Right lobe of liver (tissue), 6 donors: ENCODE results near the gene WBP1L. TPM values are rescaled to one million over a fixed set of nuclear protein-coding genes. Genes with fewer than 3 reads are reported as not detected.

ENCODE experiments used
- ATAC-seq, 4 donors: fragments of 200-7000 bp; cut with Tn5 transposase; one replicate each; pipeline ENCODE4 v1.9.1; 2020; ENCODE audit warnings: mild to moderate bottlenecking in 4 of 4, moderate library complexity in 4 of 4
- DNase-seq, 3 donors: peaks; one replicate each; pipeline ENCODE4 v3.0.0-alpha.2; 2020
- H3K27ac ChIP-seq, 3 donors: fragments of 200-600 bp; one replicate each; pipeline ENCODE4 v1.8.0; 2022
- H3K27me3 ChIP-seq, 2 donors: fragments of 200-600 bp; one replicate each; pipeline ENCODE4 v1.8.0; 2022
- H3K36me3 ChIP-seq, 4 donors: fragments of 200-600 bp; sonication (generic) in 1 of 4; one replicate each; pipeline versions ENCODE4 v1.5.1 to v1.8.0; 2017 to 2022; ENCODE audit warnings: control low read depth in 1 of 4
- H3K4me1 ChIP-seq, 4 donors: fragments of 200-600 bp; sonication (generic) in 1 of 4; one replicate each; pipeline versions ENCODE4 v1.5.1 to v1.8.0; 2017 to 2022; ENCODE audit warnings: control low read depth in 1 of 4
- H3K4me3 ChIP-seq, 3 donors: fragments of 200-600 bp; one replicate each; pipeline ENCODE4 v1.8.0; 2022
- H3K9me3 ChIP-seq, 4 donors: fragments of 200-600 bp; sonication (generic) in 1 of 4; one replicate each; pipeline versions ENCODE4 v1.5.1 to v1.8.0; 2017 to 2022; ENCODE audit warnings: control low read depth in 1 of 4
- POLR2A ChIP-seq: fragments of 450-650 bp; IDR thresholded peaks from one replicate; pipeline ENCODE4 v1.6.1; 2017; ENCODE audit warnings: antibody characterized with exemption, mild to moderate bottlenecking
- WGBS: methylation state at CpG from one replicate; pipeline ENCODE4 v1.1.6; 2018; ENCODE audit warnings: low coverage, low lambda C conversion rate; ENCODE audit not compliant: insufficient coverage; ENCODE audit errors: missing lambda C conversion rate; 5-methylcytosine and 5-hydroxymethylcytosine counted together
- intact Hi-C, 2 donors: fragments of 100-400 bp; cut with DNase I; formaldehyde crosslinking; loops; one replicate each; pipeline versions ENCODE4 v1.11.2 to v1.14.1; 2022
- total RNA-seq, 6 experiments: library from RNA; depleted of rRNA in 2 of 6; stranded (reverse); fragments of >200 nt in 2 of 6; fragmentation: NEBNext Ultra II Directional in 3 of 6; extraction: Animal tissue kit (Norgen Biotek cat#: 25700) in 3 of 6; gene quantifications; one replicate each; pipeline versions ENCODE4 v1.1.0 to v1.2.4, GENCODE V29; 2016 to 2023
- TF ChIP-seq, protein P1 (sequence below), 4 donors: fragments of 200-600 bp in 3 of 4; fragments of 450-650 bp in 1 of 4; IDR thresholded peaks; one replicate each; pipeline versions ENCODE4 v1.5.1 to v1.8.0; 2016 to 2022; ENCODE audit warnings: antibody characterized with exemption in 4 of 4, mild to moderate bottlenecking in 2 of 4
- donor health status: DM: no; HTN: yes; CAD: no.
- donor health status: DM: no; HTN: no; CAD: no.
- donor health status: DM: no; HTN: no; CAD: no.
- donor health status: DM: no; HTN: yes; CAD: no.
- donor health status: DM: no; HTN: yes; CAD: no.

WBP1L gene
- total RNA-seq, 6 experiments from 2014 or later: 24.1 to 58.4 (median 32.8) TPM

DNA sequence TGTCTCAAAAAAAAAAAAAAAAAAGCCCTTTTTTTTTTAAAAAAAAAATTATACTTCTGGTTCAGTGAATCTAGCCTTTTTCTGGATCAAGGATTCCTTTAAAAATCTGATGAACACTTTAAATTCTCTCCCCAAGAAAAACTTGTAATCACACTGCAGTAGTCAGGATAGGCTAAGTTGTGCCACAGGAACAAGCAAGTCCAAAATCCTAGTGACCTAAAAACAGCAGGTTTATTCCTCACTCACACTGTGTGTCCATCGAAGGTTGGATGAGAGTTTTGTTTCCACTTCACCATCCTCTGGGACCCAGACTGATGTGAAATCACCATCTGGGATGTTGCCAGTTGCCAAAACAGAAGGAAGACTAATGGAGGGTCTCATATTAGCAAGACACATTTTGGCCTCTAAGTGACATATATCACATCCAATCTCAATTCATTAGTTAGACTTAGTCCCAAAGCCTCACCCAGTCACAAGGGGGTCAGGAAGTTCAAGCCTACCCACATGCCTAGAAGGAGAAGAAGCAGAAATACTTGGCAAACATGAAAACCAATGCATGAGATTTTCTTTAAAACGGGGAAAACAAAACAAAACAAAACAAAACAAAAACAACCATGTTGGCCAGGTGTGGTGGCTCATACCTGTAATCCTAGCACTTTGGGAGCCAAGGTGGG is 60.8 kb downstream of the WBP1L start:
- Histone ChIP-seq H3K4me1 (peaks cover 0 to 26% (median 16%) of the 10 kb centered on the region in 4 donors), H3K27me3 (no peaks in the 10 kb centered on the region), H3K9me3 (no peaks in the 10 kb centered on the region), H3K27ac (no peak overlapping the region), H3K4me3 (no peak overlapping the region), H3K36me3 (peaks cover 0 to 5% (median 0%) of the 10 kb centered on the region in 4 donors)
- no peak for ATAC-seq
- intact Hi-C loops: no loop called here
- TF ChIP-seq, protein P1, sequence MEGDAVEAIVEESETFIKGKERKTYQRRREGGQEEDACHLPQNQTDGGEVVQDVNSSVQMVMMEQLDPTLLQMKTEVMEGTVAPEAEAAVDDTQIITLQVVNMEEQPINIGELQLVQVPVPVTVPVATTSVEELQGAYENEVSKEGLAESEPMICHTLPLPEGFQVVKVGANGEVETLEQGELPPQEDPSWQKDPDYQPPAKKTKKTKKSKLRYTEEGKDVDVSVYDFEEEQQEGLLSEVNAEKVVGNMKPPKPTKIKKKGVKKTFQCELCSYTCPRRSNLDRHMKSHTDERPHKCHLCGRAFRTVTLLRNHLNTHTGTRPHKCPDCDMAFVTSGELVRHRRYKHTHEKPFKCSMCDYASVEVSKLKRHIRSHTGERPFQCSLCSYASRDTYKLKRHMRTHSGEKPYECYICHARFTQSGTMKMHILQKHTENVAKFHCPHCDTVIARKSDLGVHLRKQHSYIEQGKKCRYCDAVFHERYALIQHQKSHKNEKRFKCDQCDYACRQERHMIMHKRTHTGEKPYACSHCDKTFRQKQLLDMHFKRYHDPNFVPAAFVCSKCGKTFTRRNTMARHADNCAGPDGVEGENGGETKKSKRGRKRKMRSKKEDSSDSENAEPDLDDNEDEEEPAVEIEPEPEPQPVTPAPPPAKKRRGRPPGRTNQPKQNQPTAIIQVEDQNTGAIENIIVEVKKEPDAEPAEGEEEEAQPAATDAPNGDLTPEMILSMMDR (IDR thresholded peaks at IDR 0.05): no peak
- no peak for TF ChIP-seq POLR2A
- 95% methylated on average over 2 of the region's 2 CpGs for WGBS
- DNase-seq: no peak

DNA sequence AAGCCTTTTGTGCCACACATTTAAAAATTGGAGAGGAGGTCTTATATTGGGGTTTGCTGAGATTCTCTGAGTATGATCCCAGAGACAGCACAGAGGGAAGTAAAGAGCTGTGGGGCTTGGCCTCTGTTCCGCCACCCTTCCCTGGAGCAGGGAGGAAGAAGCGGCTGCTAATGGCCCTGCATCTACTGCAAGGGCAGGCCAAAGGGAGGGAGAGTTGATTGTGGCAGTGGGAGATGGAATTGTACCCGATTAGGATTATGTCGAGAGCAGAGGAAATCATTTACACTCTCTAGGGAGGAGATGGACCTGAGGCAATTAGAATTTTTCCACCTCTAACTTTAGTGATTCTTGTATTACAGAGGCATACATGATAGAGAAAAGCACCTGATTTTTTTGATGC is 64.6 kb downstream of the WBP1L start:
- 73% methylated on average over 3 of the region's 4 CpGs for WGBS
- Histone ChIP-seq H3K36me3 (peaks cover 0 to 28% (median 4%) of the 10 kb centered on the region in 4 donors), H3K27ac (no peak overlapping the region), H3K4me1 (peaks cover 0 to 4% (median 2%) of the 10 kb centered on the region in 4 donors), H3K27me3 (no peaks in the 10 kb centered on the region), H3K9me3 (no peaks in the 10 kb centered on the region), H3K4me3 (no peak overlapping the region)
- DNase-seq (no peak), ATAC-seq (peak in 1 of 4 donors; percentile 33)
- intact Hi-C loops: no loop called here
- TF ChIP-seq POLR2A: no peak
- TF ChIP-seq, protein P1 (IDR thresholded peaks at IDR 0.05): no peak

DNA sequence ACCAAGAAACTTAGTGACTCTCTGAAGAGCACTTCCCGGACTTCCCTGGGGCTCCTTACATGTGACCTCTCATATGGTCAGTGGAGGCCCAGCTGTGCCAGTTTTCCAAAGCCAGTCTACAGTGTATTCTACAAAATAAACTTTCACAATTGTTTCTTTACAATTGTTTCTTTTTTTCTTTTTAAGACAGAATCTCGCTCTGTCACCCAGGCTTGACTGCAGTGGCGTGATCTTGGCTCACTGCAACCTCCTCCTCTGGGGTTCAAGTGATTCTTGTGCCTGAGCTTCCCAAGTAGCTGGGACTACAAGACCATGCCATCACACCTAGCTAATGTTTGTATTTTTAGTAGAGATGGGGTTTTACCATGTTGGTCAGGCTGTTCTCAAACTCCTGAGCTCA is 67.6 kb downstream of the WBP1L start:
- H3K27ac ChIP-seq: no peak overlapping the region
- intact Hi-C loops: no loop called here
- H3K36me3 ChIP-seq: peaks cover 0 to 30% (median 4%) of the 10 kb centered on the region in 4 donors
- no peak for ATAC-seq
- H3K4me3 ChIP-seq: no peak overlapping the region
- peaks cover 0 to 32% (median 18%) of the 10 kb centered on the region in 4 donors for H3K4me1 ChIP-seq
- DNase-seq: no peak
- H3K27me3 ChIP-seq: no peaks in the 10 kb centered on the region
- 100% methylated on average over 2 of the region's 3 CpGs for WGBS
- TF ChIP-seq, protein P1 (IDR thresholded peaks at IDR 0.05): no peak
- no peak for TF ChIP-seq POLR2A
- H3K9me3 ChIP-seq: no peaks in the 10 kb centered on the region

DNA sequence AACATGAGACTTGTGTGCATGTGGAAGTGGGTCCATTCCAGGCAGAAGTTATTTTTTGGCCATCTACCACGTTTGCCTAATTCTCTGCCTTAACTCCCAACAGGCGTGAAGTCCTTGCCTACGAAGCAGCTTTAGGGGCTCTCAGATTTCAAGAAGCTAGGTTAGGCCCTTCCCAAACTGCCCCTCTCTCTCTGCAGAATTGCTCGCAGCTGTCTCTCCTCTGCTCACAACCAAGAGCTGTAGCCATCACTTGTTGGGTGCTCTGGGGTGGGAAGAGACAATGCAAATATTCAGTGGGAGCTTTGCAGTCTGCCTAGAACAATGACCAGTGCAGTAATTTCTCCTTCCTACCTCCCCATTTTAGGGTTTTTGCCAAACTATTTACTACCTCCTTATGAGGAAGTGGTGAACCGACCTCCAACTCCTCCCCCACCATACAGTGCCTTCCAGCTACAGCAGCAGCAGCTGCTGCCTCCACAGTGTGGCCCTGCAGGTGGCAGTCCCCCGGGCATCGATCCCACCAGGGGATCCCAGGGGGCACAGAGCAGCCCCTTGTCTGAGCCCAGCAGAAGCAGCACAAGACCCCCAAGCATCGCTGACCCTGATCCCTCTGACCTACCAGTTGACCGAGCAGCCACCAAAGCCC is 68.6 kb downstream of the WBP1L start:
- TF ChIP-seq, protein P1 (IDR thresholded peaks at IDR 0.05): no peak
- TF ChIP-seq POLR2A: no peak
- Histone ChIP-seq H3K4me3 (no peak overlapping the region), H3K9me3 (no peaks in the 10 kb centered on the region), H3K27ac (no peak overlapping the region), H3K36me3 (peaks cover 0 to 30% (median 4%) of the 10 kb centered on the region in 4 donors), H3K27me3 (no peaks in the 10 kb centered on the region), H3K4me1 (peaks cover 0 to 36% (median 19%) of the 10 kb centered on the region in 4 donors)
- intact Hi-C loops: no loop called here
- no peak for ATAC-seq
- DNase-seq: no peak
- WGBS: 67% methylated on average over 5 of the region's 9 CpGs
